HG02870 (cell line): ENCODE data around the gene STX17.
"Not testable (repeated sequence)": the region's sequence is repeated elsewhere in the genome, so short reads cannot be mapped to it uniquely, and the experiment has no call there.

Source experiments
- ATAC-seq: cut with Tn5 transposase; IDR thresholded peaks from one replicate; pipeline ENCODE4 v1.9.1; 2021; ENCODE audit warnings: mild to moderate bottlenecking, moderate library complexity; ENCODE audit not compliant: unreplicated experiment

STX17 gene

GRCh38 chr9:99906403-99907207, at the start of gene STX17:
Gene STX17 (plus strand): TSS chr9:99906654. CDS start chr9:99915240, 8,586 bp downstream.
- ATAC-seq: peak; percentile 76

GRCh38 chr9:99857576-99857975, 48.9 kb upstream of the STX17 start:
- not testable (repeated sequence) for ATAC-seq

- no peak for ATAC-seq
Measured at GRCh38 chr9:99858087-99858486, 48.4 kb upstream of the STX17 start.

GRCh38 chr9:99859243-99859980, 47.0 kb upstream of the STX17 start:
- no peak for ATAC-seq

GRCh38 chr9:99860266-99860665, 46.2 kb upstream of the STX17 start:
- ATAC-seq: no peak

- no peak for ATAC-seq
Measured at GRCh38 chr9:99863955-99864354, 42.5 kb upstream of the STX17 start.

- ATAC-seq: no peak
Measured at GRCh38 chr9:99866398-99866797, 40.1 kb upstream of the STX17 start.

GRCh38 chr9:99867536-99867935, 38.9 kb upstream of the STX17 start:
- no peak for ATAC-seq

GRCh38 chr9:99867968-99868367, 38.5 kb upstream of the STX17 start:
- ATAC-seq: peak; percentile 80

- peak; percentile 78 for ATAC-seq
Measured at GRCh38 chr9:99868845-99869244, 37.6 kb upstream of the STX17 start.

GRCh38 chr9:99870126-99870525, 36.3 kb upstream of the STX17 start:
- no peak for ATAC-seq

- no peak for ATAC-seq
Measured at GRCh38 chr9:99873531-99873930, 32.9 kb upstream of the STX17 start.

- no peak for ATAC-seq
Measured at GRCh38 chr9:99873943-99874584, 32.4 kb upstream of the STX17 start.

GRCh38 chr9:99876190-99876589, 30.3 kb upstream of the STX17 start:
- ATAC-seq: no peak

GRCh38 chr9:99878651-99879050, 27.8 kb upstream of the STX17 start:
- ATAC-seq: no peak

- ATAC-seq: no peak
Measured at GRCh38 chr9:99881769-99882168, 24.7 kb upstream of the STX17 start.

- ATAC-seq: no peak
Measured at GRCh38 chr9:99885747-99886146, 20.7 kb upstream of the STX17 start.

- no peak for ATAC-seq
Measured at GRCh38 chr9:99889120-99889519, 17.3 kb upstream of the STX17 start.

- ATAC-seq: no peak
Measured at GRCh38 chr9:99894826-99895225, 11.6 kb upstream of the STX17 start.

GRCh38 chr9:99895510-99895909, 10.9 kb upstream of the STX17 start:
- no peak for ATAC-seq

- ATAC-seq: no peak
Measured at GRCh38 chr9:99896119-99896518, 10.3 kb upstream of the STX17 start.

GRCh38 chr9:99903393-99903792, 3.1 kb upstream of the STX17 start:
- ATAC-seq: no peak
